Activated CD8-positive, alpha-beta memory T cell treated with anti-CD3 and anti-CD28 coated beads for 36 hours (primary cell): ENCODE measurements around the gene MAPK14. TPM values are rescaled to one million over a fixed set of nuclear protein-coding genes. Genes with fewer than 3 reads are reported as not detected.

Source experiments
- CTCF ChIA-PET: fragments of 350-600 bp; sonication (Branson Sonifier 250); formaldehyde crosslinking; loops from one replicate; lab custom pipeline; 2021; ENCODE audit warnings: antibody characterized with exemption; lab: Charles Lee
- POLR2A ChIA-PET: fragments of 350-600 bp; sonication (Branson Sonifier 250); formaldehyde crosslinking; loops from one replicate; lab custom pipeline; 2021; ENCODE audit warnings: antibody characterized with exemption; lab: Charles Lee
- total RNA-seq, 2 experiments: library from RNA; stranded (reverse); gene quantifications; one replicate each; pipeline ENCODE4 v1.2.3, GENCODE V29; 2021

The MAPK14 gene
- total RNA-seq, 2 experiments from 2014 or later, result 41.6 to 44.7 TPM

- ChIA-PET POLR2A (no interaction called here), CTCF (interaction anchor here (1.8 kb wide), 1 partner anchor 63 kb away, joined by 4 read pairs; no protein-coding TSS in a partner anchor)
These were observed 4.7 kb downstream of the MAPK14 start for GRCh38 chr6:36032261-36032660.

- POLR2A ChIA-PET, result interaction anchor here (0.6 to 0.7 kb wide), 3 partner anchors 33 to 347 kb away, joined by 3 to 5 read pairs (median 3); no protein-coding TSS in a partner anchor
These were observed 5.5 kb downstream of the MAPK14 start for GRCh38 chr6:36033144-36033543.

GRCh38 chr6:36033935-36034334 lies 6.3 kb downstream of the MAPK14 start:
- ChIA-PET CTCF (interaction anchor here (1.8 kb wide), 1 partner anchor 61 kb away, joined by 4 read pairs; no protein-coding TSS in a partner anchor), POLR2A (no interaction called here)

More at GRCh38 chr6:36033144-36033543, 5.5 kb downstream of the MAPK14 start:
- CTCF ChIA-PET, result interaction anchor here (1.8 kb wide), 1 partner anchor 62 kb away, joined by 4 read pairs; no protein-coding TSS in a partner anchor

- ChIA-PET POLR2A (no interaction called here), CTCF (no interaction called here)
These were observed 6.8 kb downstream of the MAPK14 start for GRCh38 chr6:36034441-36034840.

- ChIA-PET POLR2A (no interaction called here), CTCF (interaction anchor here (1.1 kb wide), 1 partner anchor 60 kb away, joined by 3 read pairs; no protein-coding TSS in a partner anchor)
These were observed 7.6 kb downstream of the MAPK14 start for GRCh38 chr6:36035225-36035624.

GRCh38 chr6:36038120-36038876 lies 10.7 kb downstream of the MAPK14 start:
- ChIA-PET POLR2A (interaction anchor here (0.6 kb wide), 1 partner anchor 53 kb away, joined by 5 read pairs; no protein-coding TSS in a partner anchor), CTCF (interaction anchor here (1.6 kb wide), 1 partner anchor 323 kb away, joined by 3 read pairs; no protein-coding TSS in a partner anchor)

- CTCF ChIA-PET, result no interaction called here
These were observed 11.5 kb downstream of the MAPK14 start for GRCh38 chr6:36039112-36039511.

GRCh38 chr6:36040958-36041357 lies 13.3 kb downstream of the MAPK14 start:
- CTCF ChIA-PET, result no interaction called here

More at GRCh38 chr6:36039112-36039511, 11.5 kb downstream of the MAPK14 start:
- POLR2A ChIA-PET, result interaction anchor here (0.6 kb wide), 1 partner anchor 52 kb away, joined by 5 read pairs; no protein-coding TSS in a partner anchor

GRCh38 chr6:36042618-36043260 lies 15.1 kb downstream of the MAPK14 start:
- POLR2A ChIA-PET, result interaction anchor here (1.4 kb wide), 1 partner anchor 14 kb away, joined by 4 read pairs; the partner anchor contains the start of gene MAPK14
- CTCF ChIA-PET, result interaction anchor here (1.0 to 1.4 kb wide), 3 partner anchors 13 to 52 kb away, joined by 3 to 5 read pairs (median 3); no protein-coding TSS in a partner anchor

More at GRCh38 chr6:36040958-36041357, 13.3 kb downstream of the MAPK14 start:
- POLR2A ChIA-PET, result interaction anchor here (0.5 kb wide), 1 partner anchor 25 kb away, joined by 5 read pairs; no protein-coding TSS in a partner anchor

GRCh38 chr6:36049582-36049981 lies 22.0 kb downstream of the MAPK14 start:
- ChIA-PET CTCF (interaction anchor here (1.0 to 2.3 kb wide), 2 partner anchors 43 to 45 kb away, joined by 3 to 6 read pairs; no protein-coding TSS in a partner anchor), POLR2A (no interaction called here)

- CTCF ChIA-PET, result no interaction called here
- POLR2A ChIA-PET, result no interaction called here
These were observed 22.7 kb downstream of the MAPK14 start for GRCh38 chr6:36050305-36050704.

- POLR2A ChIA-PET, result no interaction called here
- CTCF ChIA-PET, result no interaction called here
These were observed 23.5 kb downstream of the MAPK14 start for GRCh38 chr6:36050947-36051710.

- CTCF ChIA-PET, result no interaction called here
- POLR2A ChIA-PET, result interaction anchor here (0.6 kb wide), 2 partner anchors 24 to 326 kb away, joined by 3 to 4 read pairs; no protein-coding TSS in a partner anchor
These were observed 24.5 kb downstream of the MAPK14 start for GRCh38 chr6:36052097-36052496.

GRCh38 chr6:36053878-36054277 lies 26.3 kb downstream of the MAPK14 start:
- CTCF ChIA-PET, result no interaction called here
- POLR2A ChIA-PET, result no interaction called here

- ChIA-PET CTCF (no interaction called here), POLR2A (no interaction called here)
These were observed 26.8 kb downstream of the MAPK14 start for GRCh38 chr6:36054415-36054814.

GRCh38 chr6:36054956-36055355 lies 27.3 kb downstream of the MAPK14 start:
- POLR2A ChIA-PET, result no interaction called here
- CTCF ChIA-PET, result no interaction called here

GRCh38 chr6:36056178-36056577 lies 28.6 kb downstream of the MAPK14 start:
- CTCF ChIA-PET, result interaction anchor here (0.7 to 1.3 kb wide), 2 partner anchors 9 to 13 kb away, joined by 3 read pairs; no protein-coding TSS in a partner anchor
- POLR2A ChIA-PET, result no interaction called here

GRCh38 chr6:36061236-36061635 lies 33.6 kb downstream of the MAPK14 start:
- POLR2A ChIA-PET, result no interaction called here
- CTCF ChIA-PET, result no interaction called here

GRCh38 chr6:36062247-36062646 lies 34.6 kb downstream of the MAPK14 start:
- CTCF ChIA-PET, result no interaction called here
- POLR2A ChIA-PET, result no interaction called here
